Stomach (tissue), 4 donors: ENCODE results near the gene ST6GALNAC3.

Experiments
- POLR2AphosphoS5 ChIP-seq, 3 donors: sonication (generic); formaldehyde crosslinking; IDR thresholded peaks; one replicate each; pipeline ENCODE4 v1.6.1; 2016; ENCODE audit warnings: antibody characterized with exemption in 3 of 3
- TF ChIP-seq, protein P1 (sequence below), 7 experiments: fragments of 450-650 bp in 4 of 7; fragments of 200-600 bp in 3 of 7; sonication (generic) in 3 of 7; IDR thresholded peaks; one replicate each; pipeline ENCODE4 v1.5.1; 2016 to 2019; ENCODE audit warnings: antibody characterized with exemption in 7 of 7, control low read depth in 2 of 7, mild to moderate bottlenecking in 1 of 7

DNA sequence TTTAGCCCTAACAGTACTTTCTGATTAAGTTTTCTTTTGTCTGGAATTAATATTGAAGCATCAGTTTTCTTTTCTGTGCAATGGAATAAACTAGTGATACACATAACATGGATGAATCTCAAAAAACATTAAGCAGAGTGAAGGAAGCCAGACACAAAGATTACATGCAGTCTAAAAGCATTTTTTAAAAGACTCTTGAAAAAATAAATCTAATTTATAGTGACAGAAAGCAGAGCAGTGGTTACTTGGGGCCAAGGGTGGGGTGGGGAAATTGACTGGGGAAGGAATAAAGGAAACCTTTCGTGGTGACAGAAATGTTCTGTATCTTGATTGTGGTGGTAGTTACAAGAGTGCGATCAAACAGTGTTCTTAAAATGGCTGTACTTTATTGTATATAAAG, 20.2 kb upstream of the ST6GALNAC3 start:
- TF ChIP-seq, protein P1, sequence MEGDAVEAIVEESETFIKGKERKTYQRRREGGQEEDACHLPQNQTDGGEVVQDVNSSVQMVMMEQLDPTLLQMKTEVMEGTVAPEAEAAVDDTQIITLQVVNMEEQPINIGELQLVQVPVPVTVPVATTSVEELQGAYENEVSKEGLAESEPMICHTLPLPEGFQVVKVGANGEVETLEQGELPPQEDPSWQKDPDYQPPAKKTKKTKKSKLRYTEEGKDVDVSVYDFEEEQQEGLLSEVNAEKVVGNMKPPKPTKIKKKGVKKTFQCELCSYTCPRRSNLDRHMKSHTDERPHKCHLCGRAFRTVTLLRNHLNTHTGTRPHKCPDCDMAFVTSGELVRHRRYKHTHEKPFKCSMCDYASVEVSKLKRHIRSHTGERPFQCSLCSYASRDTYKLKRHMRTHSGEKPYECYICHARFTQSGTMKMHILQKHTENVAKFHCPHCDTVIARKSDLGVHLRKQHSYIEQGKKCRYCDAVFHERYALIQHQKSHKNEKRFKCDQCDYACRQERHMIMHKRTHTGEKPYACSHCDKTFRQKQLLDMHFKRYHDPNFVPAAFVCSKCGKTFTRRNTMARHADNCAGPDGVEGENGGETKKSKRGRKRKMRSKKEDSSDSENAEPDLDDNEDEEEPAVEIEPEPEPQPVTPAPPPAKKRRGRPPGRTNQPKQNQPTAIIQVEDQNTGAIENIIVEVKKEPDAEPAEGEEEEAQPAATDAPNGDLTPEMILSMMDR (IDR thresholded peaks at IDR 0.05): no peak
- TF ChIP-seq POLR2AphosphoS5 (IDR thresholded peaks at IDR 0.05): no peak
